Measurements from ENCODE around the gene ADIPOQ. TPM values are rescaled to one million over a fixed set of nuclear protein-coding genes. Genes with fewer than 3 reads are reported as not detected.
"Not testable (repeated sequence)": the region's sequence is repeated elsewhere in the genome, so short reads cannot be mapped to it uniquely, and the experiment has no call there.

The ADIPOQ gene
- total and polyA plus RNA-seq, 4 experiments from 2014 or later, result not detected

- no peak for DNase-seq
- H3K27ac ChIP-seq (ENCODE audit: low read depth, low read length), result no peak overlapping the region
- CTCF ChIA-PET (ENCODE audit: partially characterized antibody), result interaction anchor here (1.5 to 1.8 kb wide), 2 partner anchors 61 to 280 kb away, joined by 3 to 5 read pairs; no protein-coding TSS in a partner anchor
- POLR2A ChIA-PET (ENCODE audit: partially characterized antibody), result interaction anchor here (1.1 to 2.0 kb wide), 6 partner anchors 10 to 61 kb away, joined by 3 to 15 read pairs (median 8); partner anchors contain the start of gene ST6GAL1
- Mint-ChIP-seq H3K27ac (peak overlapping the region; percentile 23 to 96 (median 85)), H3K27me3 (no peaks in the 10 kb centered on the region), H3K4me1 (peaks cover 16 to 32% (median 23%) of the 10 kb centered on the region in 4 donors), H3K4me3 (peak overlapping the region in 6 of 8 donors; percentile 27 to 66 (median 56)), H3K9me3 (no peaks in the 10 kb centered on the region), H3K36me3 (no peaks in the 10 kb centered on the region)
- no peak overlapping the region for H3K4me3 ChIP-seq (ENCODE audit: low read length in 2 of 2)
- intact Hi-C loops (cut with micrococcal nuclease), result no loop called here
- H3K27me3 ChIP-seq (ENCODE audit: insufficient read depth, low read length), result no peaks in the 10 kb centered on the region
- H3K36me3 ChIP-seq (ENCODE audit: insufficient read depth, low read length), result no peaks in the 10 kb centered on the region
- no peaks in the 10 kb centered on the region for H3K9me3 ChIP-seq (ENCODE audit: control insufficient read depth in 1 of 2, low read length in 2 of 2)
- peaks cover 20% of the 10 kb centered on the region for H3K4me1 ChIP-seq (ENCODE audit: insufficient read depth, low read length)
Observed at GRCh38 chr3:186870421-186871201, 28.1 kb downstream of the ADIPOQ start.

- Histone ChIP-seq H3K9me3 (ENCODE audit: control insufficient read depth in 1 of 2, low read length in 2 of 2) (no peaks in the 10 kb centered on the region), H3K4me3 (ENCODE audit: low read length in 2 of 2) (no peak overlapping the region), H3K27ac (ENCODE audit: low read depth, low read length) (no peak overlapping the region), H3K36me3 (ENCODE audit: insufficient read depth, low read length) (no peaks in the 10 kb centered on the region), H3K27me3 (ENCODE audit: insufficient read depth, low read length) (no peaks in the 10 kb centered on the region), H3K4me1 (ENCODE audit: insufficient read depth, low read length) (peaks cover 20% of the 10 kb centered on the region)
- H3K4me1 Mint-ChIP-seq, result peaks cover 16 to 32% (median 23%) of the 10 kb centered on the region in 4 donors
- peak overlapping the region; percentile 23 to 96 (median 85) for H3K27ac Mint-ChIP-seq
- DNase-seq, result peak in 2 of 5 donors; percentile 18 to 21
- no peaks in the 10 kb centered on the region for H3K27me3 Mint-ChIP-seq
- no peaks in the 10 kb centered on the region for H3K9me3 Mint-ChIP-seq
- intact Hi-C loops (cut with micrococcal nuclease), result no loop called here
- ChIA-PET CTCF (ENCODE audit: partially characterized antibody) (interaction anchor here (0.9 to 1.8 kb wide), 4 partner anchors 9 to 279 kb away, joined by 3 to 5 read pairs (median 4); no protein-coding TSS in a partner anchor), POLR2A (ENCODE audit: partially characterized antibody) (interaction anchor here (1.1 to 2.0 kb wide), 5 partner anchors 10 to 60 kb away, joined by 3 to 15 read pairs (median 8); partner anchors contain the start of gene ST6GAL1)
- peak overlapping the region in 6 of 8 donors; percentile 21 to 66 (median 56) for H3K4me3 Mint-ChIP-seq
- H3K36me3 Mint-ChIP-seq, result no peaks in the 10 kb centered on the region
Observed at GRCh38 chr3:186871403-186871924, 29.0 kb downstream of the ADIPOQ start.

GRCh38 chr3:186873796-186874195, 31.3 kb downstream of the ADIPOQ start:
- intact Hi-C loops (cut with micrococcal nuclease); H3K27ac Mint-ChIP-seq; H3K36me3 Mint-ChIP-seq; H3K36me3 ChIP-seq (ENCODE audit: insufficient read depth, low read length); H3K9me3 ChIP-seq (ENCODE audit: control insufficient read depth in 1 of 2, low read length in 2 of 2); H3K4me3 ChIP-seq (ENCODE audit: low read length in 2 of 2); DNase-seq; H3K4me3 Mint-ChIP-seq; H3K27me3 Mint-ChIP-seq; H3K27me3 ChIP-seq (ENCODE audit: insufficient read depth, low read length); H3K9me3 Mint-ChIP-seq; POLR2A ChIA-PET (ENCODE audit: partially characterized antibody); H3K27ac ChIP-seq (ENCODE audit: low read depth, low read length); CTCF ChIA-PET (ENCODE audit: partially characterized antibody): not testable (repeated sequence)
- peaks cover 20% of the 10 kb centered on the region for H3K4me1 ChIP-seq (ENCODE audit: insufficient read depth, low read length)
- peaks cover 16 to 29% (median 23%) of the 10 kb centered on the region in 4 donors for H3K4me1 Mint-ChIP-seq

- peaks cover 21% of the 10 kb centered on the region for H3K4me1 ChIP-seq (ENCODE audit: insufficient read depth, low read length)
- POLR2A ChIA-PET (ENCODE audit: partially characterized antibody); H3K9me3 Mint-ChIP-seq; H3K27ac Mint-ChIP-seq; intact Hi-C loops (cut with micrococcal nuclease); DNase-seq; H3K27me3 ChIP-seq (ENCODE audit: insufficient read depth, low read length); H3K27ac ChIP-seq (ENCODE audit: low read depth, low read length); CTCF ChIA-PET (ENCODE audit: partially characterized antibody); H3K36me3 ChIP-seq (ENCODE audit: insufficient read depth, low read length); H3K36me3 Mint-ChIP-seq; H3K9me3 ChIP-seq (ENCODE audit: control insufficient read depth in 1 of 2, low read length in 2 of 2); H3K4me3 Mint-ChIP-seq; H3K4me3 ChIP-seq (ENCODE audit: low read length in 2 of 2); H3K27me3 Mint-ChIP-seq: not testable (repeated sequence)
- H3K4me1 Mint-ChIP-seq, result peaks cover 18 to 31% (median 23%) of the 10 kb centered on the region in 4 donors
Observed at GRCh38 chr3:186874216-186874615, 31.7 kb downstream of the ADIPOQ start.

GRCh38 chr3:186874841-186875240, 32.3 kb downstream of the ADIPOQ start:
- H3K4me1 Mint-ChIP-seq, result peaks cover 22 to 34% (median 26%) of the 10 kb centered on the region in 4 donors
- POLR2A ChIA-PET (ENCODE audit: partially characterized antibody); intact Hi-C loops (cut with micrococcal nuclease); CTCF ChIA-PET (ENCODE audit: partially characterized antibody); H3K4me3 Mint-ChIP-seq; H3K27ac Mint-ChIP-seq; H3K4me3 ChIP-seq (ENCODE audit: low read length in 2 of 2); H3K36me3 ChIP-seq (ENCODE audit: insufficient read depth, low read length); H3K27ac ChIP-seq (ENCODE audit: low read depth, low read length); H3K9me3 Mint-ChIP-seq; DNase-seq; H3K9me3 ChIP-seq (ENCODE audit: control insufficient read depth in 1 of 2, low read length in 2 of 2); H3K36me3 Mint-ChIP-seq; H3K27me3 Mint-ChIP-seq; H3K27me3 ChIP-seq (ENCODE audit: insufficient read depth, low read length): not testable (repeated sequence)
- peaks cover 27% of the 10 kb centered on the region for H3K4me1 ChIP-seq (ENCODE audit: insufficient read depth, low read length)

- Histone ChIP-seq H3K27ac (ENCODE audit: low read depth, low read length) (no peak overlapping the region), H3K9me3 (ENCODE audit: control insufficient read depth in 1 of 2, low read length in 2 of 2) (no peaks in the 10 kb centered on the region), H3K4me3 (ENCODE audit: low read length in 2 of 2) (no peak overlapping the region), H3K36me3 (ENCODE audit: insufficient read depth, low read length) (no peaks in the 10 kb centered on the region), H3K4me1 (ENCODE audit: insufficient read depth, low read length) (peaks cover 31% of the 10 kb centered on the region), H3K27me3 (ENCODE audit: insufficient read depth, low read length) (no peaks in the 10 kb centered on the region)
- intact Hi-C loops (cut with micrococcal nuclease), result no loop called here
- H3K36me3 Mint-ChIP-seq, result no peaks in the 10 kb centered on the region
- H3K4me1 Mint-ChIP-seq, result peaks cover 26 to 34% (median 29%) of the 10 kb centered on the region in 4 donors
- H3K4me3 Mint-ChIP-seq, result no peak overlapping the region
- no peak for DNase-seq
- H3K27me3 Mint-ChIP-seq, result no peaks in the 10 kb centered on the region
- no peaks in the 10 kb centered on the region for H3K9me3 Mint-ChIP-seq
- CTCF ChIA-PET (ENCODE audit: partially characterized antibody), result interaction anchor here (1.7 kb wide), 1 partner anchor 54 kb away, joined by 4 read pairs; no protein-coding TSS in a partner anchor
- no peak overlapping the region for H3K27ac Mint-ChIP-seq
- POLR2A ChIA-PET (ENCODE audit: partially characterized antibody), result no interaction called here
Observed at GRCh38 chr3:186875708-186876107, 33.2 kb downstream of the ADIPOQ start.

GRCh38 chr3:186879781-186880180, 37.3 kb downstream of the ADIPOQ start:
- H3K36me3 Mint-ChIP-seq, result peaks cover 0 to 8% of the 10 kb centered on the region in 2 donors
- DNase-seq, result no peak
- no peaks in the 10 kb centered on the region for H3K36me3 ChIP-seq (ENCODE audit: insufficient read depth, low read length)
- H3K4me1 ChIP-seq (ENCODE audit: insufficient read depth, low read length), result peaks cover 45% of the 10 kb centered on the region
- no peak overlapping the region for H3K27ac ChIP-seq (ENCODE audit: low read depth, low read length)
- H3K27me3 Mint-ChIP-seq, result no peaks in the 10 kb centered on the region
- peak overlapping the region in 5 of 7 donors; percentile 15 to 87 (median 48) for H3K27ac Mint-ChIP-seq
- CTCF ChIA-PET (ENCODE audit: partially characterized antibody), result interaction anchor here (1.7 to 2.0 kb wide), 2 partner anchors 30 to 51 kb away, joined by 6 read pairs; partner anchors contain the start of gene ST6GAL1
- POLR2A ChIA-PET (ENCODE audit: partially characterized antibody), result interaction anchor here (1.8 to 3.7 kb wide), 5 partner anchors 8 to 96 kb away, joined by 7 to 36 read pairs (median 10); partner anchors contain the start of genes EIF4A2 and ST6GAL1
- peak overlapping the region in 4 of 8 donors; percentile 56 to 80 (median 68) for H3K4me3 Mint-ChIP-seq
- H3K9me3 Mint-ChIP-seq, result peaks cover 0 to 7% (median 2%) of the 10 kb centered on the region in 8 donors
- intact Hi-C loops (cut with micrococcal nuclease), result no loop called here
- no peaks in the 10 kb centered on the region for H3K27me3 ChIP-seq (ENCODE audit: insufficient read depth, low read length)
- no peaks in the 10 kb centered on the region for H3K9me3 ChIP-seq (ENCODE audit: control insufficient read depth in 1 of 2, low read length in 2 of 2)
- peaks cover 30 to 46% (median 40%) of the 10 kb centered on the region in 4 donors for H3K4me1 Mint-ChIP-seq
- no peak overlapping the region for H3K4me3 ChIP-seq (ENCODE audit: low read length in 2 of 2)
